ENCODE measurements around the gene PTCH2.

Gene PTCH2

DNA sequence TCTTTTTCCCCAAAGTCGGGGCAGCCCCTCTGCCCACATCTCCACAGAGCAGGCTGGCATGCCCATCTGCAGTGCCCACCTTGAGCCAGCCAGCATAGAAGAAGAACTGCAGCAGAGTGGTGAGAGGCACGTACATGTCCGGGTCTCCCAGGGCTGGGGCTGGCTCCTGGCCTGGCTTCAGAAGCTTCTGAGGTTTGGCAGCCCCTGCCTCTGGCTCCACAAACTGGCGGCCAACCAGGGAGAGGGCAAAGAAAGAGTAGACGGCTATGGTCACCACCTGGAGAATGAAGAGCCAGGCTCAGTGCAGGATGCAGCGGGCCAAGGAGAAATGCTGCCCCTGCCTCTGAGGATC lies 58.0 kb downstream of the PTCH2 start:
- no peak for DNase-seq (ENCODE audit: extremely low spot score, insufficient read length, low read depth)
- FAIRE-seq: no peak

DNA sequence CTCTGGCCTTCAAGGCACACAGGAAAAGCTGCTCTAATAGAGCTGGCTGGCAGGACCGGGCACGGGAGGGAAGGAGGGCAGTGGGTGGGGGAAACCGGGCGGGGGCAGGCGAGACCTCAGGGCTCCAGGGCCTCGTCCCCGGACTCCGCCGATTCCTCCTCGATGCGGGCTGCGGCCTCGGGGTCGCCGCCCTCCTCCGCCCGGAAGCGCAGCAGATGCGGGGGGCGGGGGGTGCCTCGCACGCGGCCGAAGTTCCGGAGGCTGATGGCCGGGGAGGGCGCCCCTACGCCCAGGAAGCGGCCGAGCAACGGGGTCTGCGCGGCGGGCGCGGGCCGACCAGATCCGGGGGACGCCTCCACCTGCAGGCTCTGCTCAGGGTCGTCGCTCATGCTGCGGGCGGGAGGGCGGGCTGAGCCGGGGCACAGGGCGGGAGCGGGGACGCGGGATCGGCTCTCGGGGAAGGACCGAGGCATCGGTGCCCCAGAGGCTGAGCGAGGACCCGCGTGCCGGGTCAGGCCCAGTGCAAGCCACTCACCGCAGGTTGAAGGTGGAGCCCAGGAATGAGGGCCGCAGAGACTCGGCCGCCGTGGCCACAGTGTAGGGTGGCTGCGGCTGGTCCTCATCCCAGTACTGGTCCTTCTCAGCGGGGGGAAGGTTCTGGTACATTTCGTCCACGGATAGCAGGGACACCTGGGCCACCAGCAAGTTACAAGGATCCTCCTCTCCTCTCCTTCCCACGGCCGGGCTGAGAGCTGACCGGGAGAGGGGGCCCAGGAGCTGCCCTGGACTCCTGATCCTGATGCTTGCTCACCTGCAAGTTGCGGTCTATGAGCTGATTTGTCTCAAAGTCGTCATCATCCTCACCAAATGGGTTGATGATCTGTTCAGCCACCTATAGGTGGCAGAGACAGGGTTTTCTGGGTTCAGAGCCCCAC lies 58.7 kb downstream of the PTCH2 start:
- FAIRE-seq (no peak), DNase-seq (ENCODE audit: extremely low spot score, insufficient read length, low read depth) (no peak)

DNA sequence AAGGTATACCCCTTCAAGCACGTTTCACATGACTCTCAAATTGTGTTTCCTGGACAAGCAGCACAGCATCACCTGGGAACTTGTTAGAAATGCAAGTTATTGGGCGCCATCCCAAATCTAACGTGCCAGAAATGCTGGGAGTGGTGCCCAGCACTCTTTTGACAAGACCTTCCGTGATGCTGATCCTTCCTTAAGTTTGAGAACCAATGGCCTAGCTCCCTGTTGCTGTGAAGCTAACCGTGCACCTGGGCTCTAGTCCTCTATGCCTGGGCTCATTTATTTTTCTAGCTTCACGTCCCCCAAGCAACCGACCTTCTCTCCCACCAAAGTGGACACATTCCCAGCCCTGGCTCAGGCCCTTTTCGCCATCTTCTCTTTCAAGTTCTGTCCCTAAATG lies 59.4 kb downstream of the PTCH2 start:
- no peak for FAIRE-seq
- no peak for DNase-seq (ENCODE audit: extremely low spot score, insufficient read length, low read depth)

DNA sequence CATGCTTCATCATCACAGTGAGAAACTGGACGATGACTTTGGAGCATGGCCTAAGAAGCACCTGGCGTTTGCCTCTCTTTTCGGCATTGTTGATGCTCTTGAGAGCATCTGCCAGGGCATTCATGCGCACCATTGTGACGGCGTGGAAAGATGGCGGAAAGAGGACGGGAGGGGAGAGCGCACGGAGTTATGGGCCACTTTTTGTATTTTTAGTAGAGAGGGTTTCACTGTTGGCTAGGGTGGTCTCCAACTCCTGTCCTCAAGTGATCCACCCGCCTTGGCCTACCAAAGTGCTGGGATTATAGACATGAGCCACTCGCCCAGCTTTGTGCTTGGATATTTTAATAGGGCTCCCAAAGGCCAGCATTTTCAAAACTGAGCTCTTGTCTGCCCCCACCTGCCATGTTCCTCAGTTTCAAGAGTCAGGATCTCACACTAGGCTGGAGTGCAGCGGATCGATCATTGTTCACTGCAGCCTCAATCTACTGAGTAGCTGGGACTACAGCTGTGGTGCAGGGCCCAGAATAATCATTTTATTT lies 62.4 kb downstream of the PTCH2 start:
- FAIRE-seq (no peak), DNase-seq (ENCODE audit: extremely low spot score, insufficient read length, low read depth) (no peak)

DNA sequence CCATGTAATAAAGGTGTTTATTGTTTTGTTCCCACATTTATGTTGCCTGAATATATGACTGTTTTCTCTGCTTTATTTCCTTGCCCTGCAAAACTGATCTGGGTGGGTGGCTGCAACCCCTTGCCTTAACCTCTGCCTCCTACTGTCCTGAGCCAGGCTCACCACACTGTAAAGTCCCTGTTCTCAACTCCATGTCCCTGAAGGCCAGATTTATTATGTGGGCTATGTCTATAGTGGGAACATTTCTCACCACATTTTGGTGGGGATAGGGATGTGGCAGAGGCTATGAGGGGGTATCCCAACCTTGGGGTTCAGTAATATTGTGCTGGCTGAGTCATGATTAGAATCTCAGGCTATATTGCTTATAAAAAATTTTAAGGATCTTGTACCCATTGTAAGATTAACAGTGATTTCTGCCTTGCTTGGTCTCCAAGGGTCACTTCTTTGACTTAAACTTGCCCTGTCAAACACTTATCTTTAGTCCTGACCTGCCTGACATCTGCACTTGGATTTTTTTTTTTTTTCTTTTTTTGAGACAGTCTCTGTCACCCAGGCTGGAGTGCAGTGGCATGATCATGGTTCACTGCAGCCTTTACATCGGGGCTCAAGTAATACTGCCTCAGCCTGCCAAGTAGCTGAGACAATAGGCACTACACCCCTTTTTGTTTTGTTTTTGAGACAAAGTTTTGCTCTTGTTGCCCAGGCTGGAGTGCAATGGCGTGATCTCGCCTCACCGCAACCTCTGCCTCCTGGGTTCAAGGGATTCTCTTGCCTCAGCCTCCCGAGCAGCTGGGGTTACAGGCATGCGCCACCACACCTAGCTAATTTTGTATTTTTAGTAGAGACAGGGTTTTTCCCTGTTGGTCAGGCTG lies 64.1 kb downstream of the PTCH2 start:
- FAIRE-seq: no peak
- no peak for DNase-seq (ENCODE audit: extremely low spot score, insufficient read length, low read depth)

DNA sequence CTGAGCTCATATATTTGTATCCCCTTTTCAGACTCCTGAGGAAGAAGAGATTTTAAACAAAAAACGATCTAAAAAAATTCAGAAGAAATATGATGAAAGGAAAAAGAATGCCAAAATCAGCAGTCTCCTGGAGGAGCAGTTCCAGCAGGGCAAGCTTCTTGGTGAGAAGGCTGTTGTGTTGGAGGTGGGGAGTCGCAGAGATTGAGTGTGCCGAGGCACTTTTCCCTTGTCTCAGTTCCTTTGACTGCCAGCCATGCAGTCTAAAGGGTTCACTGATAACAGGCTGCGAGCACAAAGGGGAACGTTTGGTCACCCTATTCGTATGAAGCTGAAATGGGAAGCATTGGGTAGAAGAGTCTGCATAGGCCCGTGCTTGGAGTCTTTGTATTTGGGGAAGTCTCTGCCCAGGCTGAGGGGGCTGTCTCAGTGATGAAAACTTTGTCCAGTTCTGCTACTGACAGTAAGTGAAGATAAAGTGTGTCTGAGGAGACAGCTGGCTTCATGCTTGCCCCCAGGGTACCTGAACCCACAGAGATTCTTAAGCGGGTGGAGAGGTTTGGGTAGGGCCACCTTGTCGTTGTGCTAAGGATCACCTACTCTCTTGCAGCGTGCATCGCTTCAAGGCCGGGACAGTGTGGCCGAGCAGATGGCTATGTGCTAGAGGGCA lies 65.0 kb downstream of the PTCH2 start:
- no peak for DNase-seq (ENCODE audit: extremely low spot score, insufficient read length, low read depth)
- no peak for FAIRE-seq

DNA sequence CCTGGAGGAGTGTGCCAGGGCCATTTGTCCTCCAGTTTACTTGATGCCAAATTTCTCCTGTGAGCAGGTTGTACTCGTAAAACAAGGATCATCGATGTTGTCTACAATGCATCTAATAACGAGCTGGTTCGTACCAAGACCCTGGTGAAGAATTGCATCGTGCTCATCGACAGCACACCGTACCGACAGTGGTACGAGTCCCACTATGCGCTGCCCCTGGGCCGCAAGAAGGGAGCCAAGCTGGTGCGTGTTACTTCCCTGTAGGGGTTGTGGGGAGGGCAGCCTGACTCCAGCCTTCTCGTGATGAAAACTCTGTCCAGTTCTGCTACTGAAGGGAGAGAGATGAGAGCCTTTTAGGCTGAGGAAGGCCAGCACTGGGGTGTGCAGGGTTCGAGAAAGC lies 65.5 kb downstream of the PTCH2 start:
- FAIRE-seq (no peak), DNase-seq (ENCODE audit: extremely low spot score, insufficient read length, low read depth) (no peak)

DNA sequence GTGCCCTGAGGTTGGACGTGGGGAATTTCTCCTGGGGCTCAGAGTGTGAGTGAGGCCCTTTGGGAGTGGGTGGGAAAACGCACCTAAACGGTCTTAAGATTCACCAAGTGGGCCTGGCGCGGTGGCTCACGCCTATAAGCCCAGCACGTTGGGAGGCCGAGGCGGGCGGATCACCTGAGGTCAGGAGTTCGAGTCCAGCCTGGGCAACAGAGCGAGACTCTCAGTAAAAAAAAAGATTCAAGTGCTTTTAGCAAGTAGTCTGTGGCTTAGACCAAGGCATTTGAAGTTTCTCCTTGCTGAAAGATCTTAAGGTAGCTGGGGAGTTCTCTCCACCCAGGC lies 66.4 kb downstream of the PTCH2 start:
- DNase-seq (ENCODE audit: extremely low spot score, insufficient read length, low read depth): no peak
- FAIRE-seq: no peak

DNA sequence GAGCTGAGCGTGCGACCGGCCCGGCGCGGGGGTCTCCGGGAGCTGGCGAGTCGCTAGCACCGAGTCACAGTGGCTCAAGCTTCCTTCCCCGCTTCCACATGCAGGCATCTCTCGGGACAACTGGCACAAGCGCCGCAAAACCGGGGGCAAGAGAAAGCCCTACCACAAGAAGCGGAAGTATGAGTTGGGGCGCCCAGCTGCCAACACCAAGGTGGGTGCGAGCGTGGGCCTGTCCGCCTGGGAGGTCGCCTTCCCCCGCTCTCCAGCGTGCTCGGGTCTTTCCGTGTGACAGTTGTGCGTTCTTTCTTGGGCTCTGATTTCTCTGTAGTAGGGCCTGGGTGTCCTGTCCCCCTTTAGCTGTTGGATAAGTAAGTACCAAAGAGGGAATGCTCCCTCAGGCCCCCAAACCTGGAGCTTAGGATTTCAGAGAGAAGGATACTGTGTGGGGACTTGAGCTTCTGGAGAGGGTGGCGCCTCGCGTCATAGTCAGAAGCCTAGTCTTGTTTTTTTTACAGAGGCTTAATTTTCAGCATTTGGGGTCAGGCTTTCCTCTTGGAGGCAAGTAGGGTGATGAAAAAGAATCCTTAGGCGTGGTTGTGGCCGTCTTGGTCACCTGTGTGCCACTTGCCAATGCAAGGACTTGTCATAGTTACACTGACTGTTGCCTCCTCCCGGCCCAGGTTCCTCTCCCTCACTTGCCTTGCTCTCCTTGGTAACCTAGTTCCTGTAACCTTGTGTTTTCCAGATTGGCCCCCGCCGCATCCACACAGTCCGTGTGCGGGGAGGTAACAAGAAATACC lies 66.9 kb downstream of the PTCH2 start:
- FAIRE-seq: no peak
- no peak for DNase-seq (ENCODE audit: extremely low spot score, insufficient read length, low read depth)

DNA sequence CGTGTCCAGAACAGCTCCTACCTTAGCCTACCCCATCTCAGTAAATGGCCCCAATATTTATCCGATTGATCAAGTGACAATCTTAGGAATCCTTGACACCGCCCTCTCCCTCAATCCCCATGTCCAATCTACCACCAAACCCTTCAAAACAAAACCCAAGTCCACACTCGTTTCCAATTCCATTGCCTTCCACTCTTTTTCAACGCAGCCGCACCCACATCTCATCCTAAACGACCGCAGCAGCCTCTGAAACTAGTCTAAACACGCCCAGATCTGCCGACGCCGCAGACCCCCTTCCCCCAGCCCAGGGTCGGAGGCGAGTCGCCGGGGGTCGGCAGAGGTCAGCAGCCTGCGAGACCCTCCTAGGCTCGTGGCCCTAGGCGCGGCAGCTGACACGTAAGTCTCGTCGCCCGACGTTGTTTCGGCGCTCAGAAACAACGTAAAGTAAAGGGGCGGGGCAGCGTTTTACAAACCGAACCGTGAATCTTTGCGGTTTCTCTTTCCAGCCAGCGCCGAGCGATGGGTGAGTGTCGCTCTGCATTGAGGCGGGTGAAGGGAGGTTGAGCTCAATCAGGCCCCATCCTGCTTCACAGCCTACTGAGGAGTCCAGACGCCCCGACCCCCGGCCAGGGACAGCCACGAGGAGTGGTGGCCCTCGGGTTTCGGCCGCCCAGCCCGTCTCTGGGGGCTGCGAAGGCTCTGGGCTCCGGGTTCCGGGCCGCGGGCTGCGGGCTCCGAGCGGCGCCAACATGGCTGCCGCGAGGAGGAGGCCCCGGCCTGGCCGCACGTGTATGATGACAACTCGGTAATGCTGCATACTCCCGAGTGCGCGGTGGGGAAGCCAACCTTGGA lies 67.7 kb downstream of the PTCH2 start, which contains the start of gene RPS8:
TSS of gene RPS8 (plus strand) at position 463 of the 852 bp plus-strand sequence. CDS start at position 520, 57 bp downstream.
- FAIRE-seq: peak; percentile 85

More for the DNA sequence above, 67.7 kb downstream of the PTCH2 start, which contains the start of gene RPS8:
- peak; percentile 74 for DNase-seq (ENCODE audit: extremely low spot score, insufficient read length, low read depth)
